OCI-LY7 (cell line): ENCODE measurements around the gene MAGI1. TPM values are rescaled to one million over a fixed set of nuclear protein-coding genes. Genes with fewer than 3 reads are reported as not detected.

Experiments
- BruUV-seq: library from RNA; stranded (reverse); fragments of 400-500 nt; replicated peaks from 2 replicates; lab custom pipeline; 2021; lab: Mats Ljungman, UMichigan
- CTCF ChIA-PET: fragments of 300-600 bp; sonication (Branson Sonifier 250); formaldehyde crosslinking; loops from one replicate; lab custom pipeline; 2022; ENCODE audit warnings: antibody characterized with exemption; ENCODE audit not compliant: unreplicated experiment; lab: Charles Lee
- POLR2A ChIA-PET: fragments of 300-600 bp; sonication (Branson Sonifier 250); formaldehyde crosslinking; loops from one replicate; lab custom pipeline; 2022; ENCODE audit warnings: antibody characterized with exemption; lab: Charles Lee
- DNase-seq: peaks from one replicate; pipeline ENCODE4 v3.0.0-alpha.2; 2015; ENCODE audit warnings: low spot score
- H2AFZ ChIP-seq: fragments of 200-600 bp; sonication (generic), shearing (Covaris generic); 2 replicates; pipeline ENCODE4 v1.6.1; 2014; ENCODE audit warnings: mild to moderate bottlenecking, antibody characterized with exemption, low read length, moderate library complexity
- H3K27ac ChIP-seq: fragments of 200-600 bp; sonication (generic); 2 replicates; pipeline ENCODE4 v1.5.1; 2014; ENCODE audit warnings: mixed run types, low read depth, mild to moderate bottlenecking, moderate library complexity, low read length, inconsistent platforms; ENCODE audit not compliant: poor library complexity, severe bottlenecking
- H3K36me3 ChIP-seq: fragments of 200-600 bp; sonication (generic); 2 replicates; pipeline ENCODE4 v1.6.1; 2014; ENCODE audit warnings: mild to moderate bottlenecking, antibody characterized with exemption, low read length, moderate library complexity, mixed read lengths; ENCODE audit not compliant: insufficient read depth
- H3K4me1 ChIP-seq: fragments of 200-600 bp; sonication (generic); 2 replicates; pipeline ENCODE4 v1.5.1; 2014; ENCODE audit warnings: mild to moderate bottlenecking, low read length; ENCODE audit not compliant: insufficient read depth, poor library complexity, severe bottlenecking
- H3K4me2 ChIP-seq: fragments of 200-600 bp; sonication (generic); 2 replicates; pipeline ENCODE4 v1.6.1; 2014; ENCODE audit warnings: mild to moderate bottlenecking, low read length
- H3K4me3 ChIP-seq: fragments of 200-600 bp; sonication (generic); 2 replicates; pipeline ENCODE4 v1.5.1; 2014; ENCODE audit warnings: mild to moderate bottlenecking, low read depth, low read length; ENCODE audit not compliant: poor library complexity, severe bottlenecking
- H3K79me2 ChIP-seq: fragments of 200-600 bp; sonication (generic); 2 replicates; pipeline ENCODE4 v1.6.1; 2016; ENCODE audit warnings: low read depth, mild to moderate bottlenecking, low read length, moderate library complexity, mixed read lengths; ENCODE audit not compliant: insufficient read depth
- H3K9me2 ChIP-seq: fragments of 200-600 bp; sonication (generic); 2 replicates; pipeline ENCODE4 v1.6.1; 2016; ENCODE audit warnings: mild to moderate bottlenecking, low read length, mixed read lengths; ENCODE audit not compliant: insufficient read depth
- H3K9me3 ChIP-seq: fragments of 200-600 bp; sonication (generic); 2 replicates; pipeline ENCODE4 v1.6.1; 2014; ENCODE audit warnings: mild to moderate bottlenecking, mixed run types, low read length, mixed read lengths
- H4K20me1 ChIP-seq: fragments of 200-600 bp; sonication (generic); 2 replicates; pipeline ENCODE4 v1.6.1; 2014; ENCODE audit warnings: mild to moderate bottlenecking, antibody characterized with exemption, low read length, moderate library complexity, mixed read lengths; ENCODE audit not compliant: insufficient read depth
- CTCF ChIP-seq: fragments of 200-600 bp; sonication (generic); conservative IDR thresholded peaks from 2 replicates; pipeline ENCODE4 v1.5.1; 2014; ENCODE audit warnings: mild to moderate bottlenecking, antibody characterized with exemption, low read length, moderate library complexity, mixed read lengths
- EZH2phosphoT487 ChIP-seq: fragments of 200-600 bp; sonication (generic); IDR thresholded peaks from 2 replicates; pipeline ENCODE4 v1.6.1; 2018; ENCODE audit warnings: low read depth, borderline replicate concordance, mild to moderate bottlenecking, mixed run types, antibody characterized with exemption, low read length, moderate library complexity, mixed read lengths
- intact Hi-C: fragments of 100-400 bp; cut with micrococcal nuclease; formaldehyde crosslinking; loops from one replicate; pipeline ENCODE4 v1.10.0; 2022; ENCODE audit not compliant: unreplicated experiment
- total RNA-seq, 2 experiments: library from RNA; depleted of rRNA in 1 of 2; stranded (reverse); fragments of >200 nt in 1 of 2; shearing (Covaris generic) in 1 of 2; gene quantifications; 2 replicates each; pipeline ENCODE4 v1.2.3, GENCODE V29; 2014 to 2022

The MAGI1 gene
- total RNA-seq, 2 experiments from 2014 or later: 0.63 to 2.5 TPM

DNA sequence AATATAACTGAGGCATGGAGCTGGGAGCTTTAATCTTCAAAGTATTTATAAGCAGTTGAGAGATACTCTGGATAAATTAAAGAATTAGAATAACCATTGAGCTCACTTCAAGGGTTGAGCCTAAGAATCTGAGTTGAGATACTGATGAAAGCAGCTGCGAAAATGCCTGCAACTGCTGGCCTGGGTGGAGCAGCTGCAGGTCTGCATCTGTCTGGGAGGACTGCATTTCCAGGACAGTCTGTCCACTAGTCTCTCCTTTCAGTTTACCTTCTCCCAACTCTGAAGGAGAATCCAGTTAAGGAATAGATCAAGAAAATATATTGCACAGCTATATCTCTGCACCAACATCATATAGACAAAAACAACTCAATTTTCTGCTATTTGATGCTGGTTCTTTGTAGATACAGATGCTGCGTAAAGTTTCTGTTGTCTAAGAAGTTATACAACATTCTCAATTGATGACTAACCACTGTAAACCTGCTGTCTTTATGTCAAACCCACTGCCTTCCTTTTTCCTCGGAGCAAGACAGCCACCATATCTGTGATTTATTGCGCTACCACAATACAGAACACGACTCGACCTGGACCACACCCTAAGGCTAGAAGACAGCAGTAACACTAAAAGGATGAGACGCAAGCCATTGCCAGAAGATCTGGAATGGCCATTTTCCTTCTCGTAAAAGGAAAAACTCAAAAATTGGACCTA, 245.1 kb downstream of the MAGI1 start:
- H3K9me2 ChIP-seq: no peaks in the 10 kb centered on the region
- BruUV-seq: no TSS peak
- H3K79me2 ChIP-seq: no peaks in the 10 kb centered on the region
- intact Hi-C loops: no loop called here
- H4K20me1 ChIP-seq: no peaks in the 10 kb centered on the region
- no peak overlapping the region for H3K27ac ChIP-seq
- no peaks in the 10 kb centered on the region for H3K9me3 ChIP-seq
- TF ChIP-seq EZH2phosphoT487 (no peak), CTCF (no peak)
- H2AFZ ChIP-seq: no peak overlapping the region
- H3K4me3 ChIP-seq: no peak overlapping the region
- H3K4me2 ChIP-seq: no peak overlapping the region
- no peak for DNase-seq
- no peaks in the 10 kb centered on the region for H3K36me3 ChIP-seq
- H3K4me1 ChIP-seq: no peaks in the 10 kb centered on the region
- ChIA-PET CTCF (no interaction called here), POLR2A (no interaction called here)

DNA sequence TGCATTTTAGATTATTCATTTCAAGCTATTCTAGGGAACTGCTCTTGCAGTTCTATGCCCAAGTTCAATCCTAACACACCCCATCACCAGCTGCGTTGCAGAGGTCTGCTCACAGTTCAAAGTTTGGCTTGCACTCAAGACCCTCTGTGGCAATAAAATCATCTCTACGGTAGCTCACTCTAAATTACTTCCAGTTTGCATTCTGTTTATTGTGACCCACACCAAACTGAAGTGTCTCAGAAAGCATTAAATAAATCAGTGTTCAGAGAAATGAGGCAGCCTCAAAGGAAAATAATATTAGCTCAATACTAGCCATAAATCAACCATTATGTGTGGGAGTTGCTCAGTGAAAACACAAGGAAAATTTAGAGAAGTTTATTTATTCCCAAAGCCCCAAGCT, 250.3 kb downstream of the MAGI1 start:
- H3K4me1 ChIP-seq: no peaks in the 10 kb centered on the region
- no TSS peak for BruUV-seq
- no peaks in the 10 kb centered on the region for H3K9me3 ChIP-seq
- TF ChIP-seq CTCF (no peak), EZH2phosphoT487 (no peak)
- no peak overlapping the region for H3K27ac ChIP-seq
- ChIA-PET POLR2A (no interaction called here), CTCF (no interaction called here)
- H3K4me2 ChIP-seq: no peak overlapping the region
- no peaks in the 10 kb centered on the region for H3K9me2 ChIP-seq
- H3K4me3 ChIP-seq: no peak overlapping the region
- intact Hi-C loops: loop anchor here (5.0 kb wide), 1 partner anchor 349 kb away; no protein-coding TSS in a partner anchor
- no peak for DNase-seq
- H3K79me2 ChIP-seq: no peaks in the 10 kb centered on the region
- no peak overlapping the region for H2AFZ ChIP-seq
- H4K20me1 ChIP-seq: no peaks in the 10 kb centered on the region
- H3K36me3 ChIP-seq: no peaks in the 10 kb centered on the region

DNA sequence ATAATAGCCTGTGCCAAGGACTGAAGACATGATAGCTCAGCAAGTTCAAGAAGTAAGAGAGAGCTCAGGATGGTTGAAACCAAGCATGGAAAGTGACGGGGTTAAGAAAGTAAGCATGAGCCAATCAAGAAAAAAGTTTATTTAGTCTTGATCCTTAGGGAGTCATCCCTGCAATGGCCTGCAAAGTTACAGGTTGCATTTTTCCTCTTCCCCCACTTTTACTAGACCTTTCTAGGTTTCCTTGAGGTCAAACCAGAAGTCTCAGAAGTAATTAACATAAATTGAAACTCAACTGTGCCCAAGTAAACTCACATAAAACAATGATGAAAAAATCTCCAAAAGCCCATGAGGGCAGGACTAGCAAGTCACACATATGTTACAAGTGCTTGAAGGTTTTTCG, 250.9 kb downstream of the MAGI1 start:
- Histone ChIP-seq H4K20me1 (no peaks in the 10 kb centered on the region), H2AFZ (no peak overlapping the region), H3K4me2 (no peak overlapping the region), H3K9me2 (no peaks in the 10 kb centered on the region), H3K4me3 (no peak overlapping the region), H3K27ac (no peak overlapping the region), H3K9me3 (no peaks in the 10 kb centered on the region), H3K4me1 (no peaks in the 10 kb centered on the region), H3K36me3 (no peaks in the 10 kb centered on the region), H3K79me2 (no peaks in the 10 kb centered on the region)
- ChIA-PET POLR2A (no interaction called here), CTCF (no interaction called here)
- BruUV-seq: no TSS peak
- intact Hi-C loops: loop anchor here (5.0 kb wide), 1 partner anchor 349 kb away; no protein-coding TSS in a partner anchor
- TF ChIP-seq EZH2phosphoT487 (no peak), CTCF (no peak)
- no peak for DNase-seq
